Measurements from ENCODE around the gene AADAT.

AADAT gene

DNA sequence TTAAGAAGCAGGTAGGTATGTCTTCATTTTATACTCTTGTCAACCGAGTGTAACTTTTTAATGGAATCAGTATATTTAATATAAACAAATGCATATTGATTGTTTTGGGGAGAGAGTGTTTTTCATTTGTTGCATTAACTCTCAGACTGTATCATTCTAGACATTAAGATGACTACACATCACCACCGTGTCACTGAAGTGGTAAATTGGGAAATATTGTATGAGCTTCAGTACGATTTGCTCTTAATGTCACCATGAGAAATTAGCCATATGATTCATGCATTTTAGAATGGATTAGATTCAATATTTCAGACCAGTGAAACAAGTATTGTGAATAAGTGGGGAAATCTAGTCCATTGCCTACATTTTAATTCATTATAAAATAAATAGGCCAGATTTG is 53.9 kb downstream of the AADAT start:
- H3K4me2 ChIP-seq (ENCODE audit: low read length) = no peak overlapping the region
- no peak for TF ChIP-seq EZH2phosphoT487 (IDR thresholded peaks at IDR 0.05; ENCODE audit: low read depth)
- TF ChIP-seq, protein P1, sequence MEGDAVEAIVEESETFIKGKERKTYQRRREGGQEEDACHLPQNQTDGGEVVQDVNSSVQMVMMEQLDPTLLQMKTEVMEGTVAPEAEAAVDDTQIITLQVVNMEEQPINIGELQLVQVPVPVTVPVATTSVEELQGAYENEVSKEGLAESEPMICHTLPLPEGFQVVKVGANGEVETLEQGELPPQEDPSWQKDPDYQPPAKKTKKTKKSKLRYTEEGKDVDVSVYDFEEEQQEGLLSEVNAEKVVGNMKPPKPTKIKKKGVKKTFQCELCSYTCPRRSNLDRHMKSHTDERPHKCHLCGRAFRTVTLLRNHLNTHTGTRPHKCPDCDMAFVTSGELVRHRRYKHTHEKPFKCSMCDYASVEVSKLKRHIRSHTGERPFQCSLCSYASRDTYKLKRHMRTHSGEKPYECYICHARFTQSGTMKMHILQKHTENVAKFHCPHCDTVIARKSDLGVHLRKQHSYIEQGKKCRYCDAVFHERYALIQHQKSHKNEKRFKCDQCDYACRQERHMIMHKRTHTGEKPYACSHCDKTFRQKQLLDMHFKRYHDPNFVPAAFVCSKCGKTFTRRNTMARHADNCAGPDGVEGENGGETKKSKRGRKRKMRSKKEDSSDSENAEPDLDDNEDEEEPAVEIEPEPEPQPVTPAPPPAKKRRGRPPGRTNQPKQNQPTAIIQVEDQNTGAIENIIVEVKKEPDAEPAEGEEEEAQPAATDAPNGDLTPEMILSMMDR (IDR thresholded peaks at IDR 0.05; ENCODE audit: low read depth, low read length) = no peak
- no peaks in the 10 kb centered on the region for H3K27me3 ChIP-seq (ENCODE audit: low read depth, low read length)
- no peaks in the 10 kb centered on the region for H3K79me2 ChIP-seq (ENCODE audit: low read length)
- H3K27ac ChIP-seq (ENCODE audit: low read length) = no peak overlapping the region
- H3K36me3 ChIP-seq (replicated peaks; ENCODE audit: low read depth, low read length) = no peaks in the 10 kb centered on the region
- no peaks in the 10 kb centered on the region for H4K20me1 ChIP-seq (ENCODE audit: insufficient read depth, low read length)
- no peaks in the 10 kb centered on the region for H3K4me1 ChIP-seq (ENCODE audit: low read length)
- H2AFZ ChIP-seq (ENCODE audit: low read depth, low read length) = no peak overlapping the region
- H3K9me3 ChIP-seq (ENCODE audit: insufficient read depth, low read length) = no peaks in the 10 kb centered on the region
- no peak overlapping the region for H3K4me3 ChIP-seq (ENCODE audit: low read length)
- no peak overlapping the region for H3K9ac ChIP-seq (ENCODE audit: low read length)

DNA sequence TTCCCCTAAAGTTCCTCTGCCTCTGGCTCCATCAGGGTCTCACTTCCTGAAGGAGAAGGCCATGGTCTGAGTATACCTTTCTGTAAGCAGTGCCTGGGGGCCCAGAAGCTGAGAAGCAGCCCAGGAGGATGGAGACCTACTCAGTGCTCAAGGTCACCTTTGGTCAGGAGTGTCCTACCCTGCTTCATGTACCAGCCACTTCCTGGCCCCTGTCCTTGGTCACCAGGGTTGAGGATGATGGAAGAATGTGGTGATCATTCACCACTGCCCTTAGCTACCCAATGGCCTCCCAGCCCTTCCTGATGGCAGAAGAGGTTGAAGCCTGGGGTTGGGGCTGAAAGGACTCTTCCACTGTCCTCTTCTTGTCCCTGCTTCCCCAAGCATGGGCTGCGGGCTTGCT is 54.5 kb downstream of the AADAT start:
- Histone ChIP-seq H3K9ac (ENCODE audit: low read length) (no peak overlapping the region), H2AFZ (ENCODE audit: low read depth, low read length) (no peak overlapping the region), H3K79me2 (ENCODE audit: low read length) (no peaks in the 10 kb centered on the region), H3K27me3 (ENCODE audit: low read depth, low read length) (no peaks in the 10 kb centered on the region), H3K36me3 (replicated peaks; ENCODE audit: low read depth, low read length) (no peaks in the 10 kb centered on the region), H3K4me2 (ENCODE audit: low read length) (no peak overlapping the region), H3K4me1 (ENCODE audit: low read length) (no peaks in the 10 kb centered on the region), H3K9me3 (ENCODE audit: insufficient read depth, low read length) (no peaks in the 10 kb centered on the region), H3K27ac (ENCODE audit: low read length) (no peak overlapping the region), H3K4me3 (ENCODE audit: low read length) (no peak overlapping the region), H4K20me1 (ENCODE audit: insufficient read depth, low read length) (no peaks in the 10 kb centered on the region)
- TF ChIP-seq EZH2phosphoT487 (IDR thresholded peaks at IDR 0.05; ENCODE audit: low read depth) = no peak
- TF ChIP-seq, protein P1 (IDR thresholded peaks at IDR 0.05; ENCODE audit: low read depth, low read length) = no peak

DNA sequence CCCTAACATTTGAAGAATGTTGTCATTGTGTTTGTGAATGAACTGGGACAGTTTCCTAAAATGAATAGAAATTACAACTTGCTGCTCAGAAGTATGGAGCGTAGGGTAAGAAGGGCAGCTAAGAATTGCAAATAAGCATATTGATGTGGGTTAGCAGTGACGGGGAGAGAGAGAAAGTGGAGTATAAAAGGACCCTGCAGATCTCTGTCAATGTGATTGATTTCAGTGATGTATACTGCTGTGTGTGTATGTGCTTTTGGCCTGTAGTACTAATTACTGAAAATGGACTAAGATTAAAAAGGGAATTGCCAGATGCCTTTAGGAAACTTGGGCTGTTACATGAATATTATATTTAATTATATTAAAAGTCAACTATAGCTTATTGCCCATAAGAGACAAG is 55.8 kb downstream of the AADAT start:
- Histone ChIP-seq H3K4me2 (ENCODE audit: low read length) (no peak overlapping the region), H3K79me2 (ENCODE audit: low read length) (no peaks in the 10 kb centered on the region), H3K4me3 (ENCODE audit: low read length) (no peak overlapping the region), H2AFZ (ENCODE audit: low read depth, low read length) (no peak overlapping the region), H3K4me1 (ENCODE audit: low read length) (no peaks in the 10 kb centered on the region), H3K27me3 (ENCODE audit: low read depth, low read length) (no peaks in the 10 kb centered on the region), H3K9ac (ENCODE audit: low read length) (no peak overlapping the region), H3K36me3 (replicated peaks; ENCODE audit: low read depth, low read length) (no peaks in the 10 kb centered on the region), H3K9me3 (ENCODE audit: insufficient read depth, low read length) (no peaks in the 10 kb centered on the region), H3K27ac (ENCODE audit: low read length) (no peak overlapping the region), H4K20me1 (ENCODE audit: insufficient read depth, low read length) (no peaks in the 10 kb centered on the region)
- TF ChIP-seq, protein P1 (IDR thresholded peaks at IDR 0.05; ENCODE audit: low read depth, low read length) = no peak
- no peak for TF ChIP-seq EZH2phosphoT487 (IDR thresholded peaks at IDR 0.05; ENCODE audit: low read depth)

DNA sequence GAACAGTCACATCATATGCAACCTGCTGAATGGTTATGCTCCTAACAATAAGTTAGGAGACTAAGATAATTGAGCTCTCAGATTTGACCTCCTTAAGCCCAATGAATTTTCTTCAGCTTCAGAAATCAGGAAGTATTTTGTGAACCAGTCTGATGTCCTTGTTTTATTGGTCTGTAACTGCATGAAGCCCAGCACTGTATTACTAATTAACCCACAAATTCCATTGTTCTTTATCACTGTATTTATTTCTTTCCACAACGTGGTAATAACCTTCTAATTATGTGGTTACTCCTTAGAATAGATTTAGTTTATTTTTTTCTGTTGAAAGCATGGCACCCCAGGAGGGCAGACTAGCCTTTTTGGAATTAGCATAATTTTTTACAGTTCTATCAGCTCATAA is 59.6 kb downstream of the AADAT start:
- H3K27ac ChIP-seq (ENCODE audit: low read length) = no peak overlapping the region
- H2AFZ ChIP-seq (ENCODE audit: low read depth, low read length) = no peak overlapping the region
- H4K20me1 ChIP-seq (ENCODE audit: insufficient read depth, low read length) = no peaks in the 10 kb centered on the region
- no peaks in the 10 kb centered on the region for H3K79me2 ChIP-seq (ENCODE audit: low read length)
- H3K9me3 ChIP-seq (ENCODE audit: insufficient read depth, low read length) = no peaks in the 10 kb centered on the region
- no peaks in the 10 kb centered on the region for H3K36me3 ChIP-seq (replicated peaks; ENCODE audit: low read depth, low read length)
- no peak overlapping the region for H3K4me3 ChIP-seq (ENCODE audit: low read length)
- TF ChIP-seq, protein P1 (IDR thresholded peaks at IDR 0.05; ENCODE audit: low read depth, low read length) = no peak
- no peak for TF ChIP-seq EZH2phosphoT487 (IDR thresholded peaks at IDR 0.05; ENCODE audit: low read depth)
- H3K9ac ChIP-seq (ENCODE audit: low read length) = no peak overlapping the region
- H3K4me2 ChIP-seq (ENCODE audit: low read length) = no peak overlapping the region
- no peaks in the 10 kb centered on the region for H3K27me3 ChIP-seq (ENCODE audit: low read depth, low read length)
- no peaks in the 10 kb centered on the region for H3K4me1 ChIP-seq (ENCODE audit: low read length)
